BJ (cell line): ENCODE results near the gene ERBIN. TPM values are rescaled to one million over a fixed set of nuclear protein-coding genes. Genes with fewer than 3 reads are reported as not detected.
A peak's percentile ranks its signal among the peaks of the same experiment; 100 is the strongest.

Source experiments
- CTCF ChIA-PET: fragments of 350-600 bp; formaldehyde crosslinking; extraction: SDS; loops from one replicate; lab custom pipeline; 2021; ENCODE audit warnings: antibody characterized with exemption, inconsistent platforms; lab: Yijun Ruan, JAX
- POLR2A ChIA-PET: fragments of 300-600 bp; sonication (Branson Sonifier 250); formaldehyde crosslinking; extraction: SDS; loops from one replicate; lab custom pipeline; 2021; ENCODE audit warnings: antibody characterized with exemption; lab: Charles Lee
- DNase-seq: peaks from one replicate; pipeline ENCODE4 v3.0.0-alpha.2; 2011; ENCODE audit warnings: low read depth
- H3K27me3 ChIP-seq: 2 replicates; pipeline ENCODE4 v1.6.0; 2011; ENCODE audit warnings: low read length; ENCODE audit not compliant: control insufficient read depth, insufficient read depth
- H3K36me3 ChIP-seq: 2 replicates; pipeline ENCODE4 v1.5.1; 2011; ENCODE audit warnings: low read length; ENCODE audit not compliant: control insufficient read depth, insufficient read depth
- H3K4me3 ChIP-seq: 2 replicates; pipeline ENCODE4 v1.5.1; 2011; ENCODE audit warnings: low read depth, mild to moderate bottlenecking, control low read depth, low read length
- polyA plus RNA-seq: library from polyadenylated mRNA; depleted of rRNA; stranded (reverse); fragments of >200 nt; gene quantifications from 2 replicates; pipeline ENCODE4 v1.2.3, GENCODE V29; 2011
- TF ChIP-seq, protein P1 (sequence below): IDR thresholded peaks from 2 replicates; pipeline ENCODE4 v1.5.1; 2011; ENCODE audit warnings: low read depth, mild to moderate bottlenecking, control low read depth, inconsistent platforms, low read length, moderate library complexity; ENCODE audit not compliant: insufficient read depth

Gene ERBIN
- polyA plus RNA-seq, 1 experiment, result 26.0 TPM

DNA sequence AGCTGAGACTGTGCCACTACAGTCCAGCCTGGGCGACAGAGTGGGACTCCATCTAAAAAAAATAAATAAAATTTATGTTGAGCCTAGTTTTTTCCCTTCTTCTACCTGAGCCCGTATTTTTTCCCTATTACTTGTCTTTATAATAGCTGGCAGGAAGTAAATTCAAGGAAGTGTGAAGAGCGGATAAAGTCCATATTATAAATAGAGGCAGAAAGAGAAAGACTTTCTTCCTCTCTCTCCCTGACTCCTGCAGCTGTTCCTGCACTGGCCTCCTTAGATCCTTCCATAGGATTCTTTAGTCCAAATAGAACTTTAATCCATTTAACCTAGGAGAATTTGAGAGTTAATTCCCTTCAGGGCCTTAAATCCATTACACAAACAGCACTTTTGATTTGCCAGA lies 10.3 kb upstream of the ERBIN start:
- DNase-seq, result no peak
- no peaks in the 10 kb centered on the region for H3K27me3 ChIP-seq
- POLR2A ChIA-PET, result no interaction called here
- CTCF ChIA-PET, result no interaction called here
- H3K4me3 ChIP-seq, result no peak overlapping the region
- TF ChIP-seq, protein P1, sequence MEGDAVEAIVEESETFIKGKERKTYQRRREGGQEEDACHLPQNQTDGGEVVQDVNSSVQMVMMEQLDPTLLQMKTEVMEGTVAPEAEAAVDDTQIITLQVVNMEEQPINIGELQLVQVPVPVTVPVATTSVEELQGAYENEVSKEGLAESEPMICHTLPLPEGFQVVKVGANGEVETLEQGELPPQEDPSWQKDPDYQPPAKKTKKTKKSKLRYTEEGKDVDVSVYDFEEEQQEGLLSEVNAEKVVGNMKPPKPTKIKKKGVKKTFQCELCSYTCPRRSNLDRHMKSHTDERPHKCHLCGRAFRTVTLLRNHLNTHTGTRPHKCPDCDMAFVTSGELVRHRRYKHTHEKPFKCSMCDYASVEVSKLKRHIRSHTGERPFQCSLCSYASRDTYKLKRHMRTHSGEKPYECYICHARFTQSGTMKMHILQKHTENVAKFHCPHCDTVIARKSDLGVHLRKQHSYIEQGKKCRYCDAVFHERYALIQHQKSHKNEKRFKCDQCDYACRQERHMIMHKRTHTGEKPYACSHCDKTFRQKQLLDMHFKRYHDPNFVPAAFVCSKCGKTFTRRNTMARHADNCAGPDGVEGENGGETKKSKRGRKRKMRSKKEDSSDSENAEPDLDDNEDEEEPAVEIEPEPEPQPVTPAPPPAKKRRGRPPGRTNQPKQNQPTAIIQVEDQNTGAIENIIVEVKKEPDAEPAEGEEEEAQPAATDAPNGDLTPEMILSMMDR, result no peak
- H3K36me3 ChIP-seq, result no peaks in the 10 kb centered on the region

DNA sequence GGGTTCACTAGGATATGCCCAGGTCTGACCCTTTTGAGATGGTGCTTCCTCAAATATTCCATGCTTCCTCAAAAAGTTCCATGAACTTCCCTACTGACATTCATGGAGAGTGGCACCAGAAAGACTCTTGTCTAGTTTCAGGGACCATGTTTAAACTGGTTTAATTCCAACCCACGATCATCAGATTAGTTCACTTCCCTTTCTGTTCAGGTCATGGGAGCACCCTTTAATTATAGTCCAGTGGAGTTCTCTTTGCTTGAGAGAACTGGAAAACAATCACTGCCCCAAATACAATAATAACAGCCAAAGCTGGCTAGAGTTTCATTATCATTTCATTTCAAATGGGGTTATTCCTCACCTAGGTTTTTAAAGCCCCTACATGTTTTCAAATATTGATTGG lies 9.7 kb upstream of the ERBIN start:
- TF ChIP-seq, protein P1, result no peak
- CTCF ChIA-PET, result no interaction called here
- H3K36me3 ChIP-seq, result no peaks in the 10 kb centered on the region
- DNase-seq, result no peak
- H3K4me3 ChIP-seq, result no peak overlapping the region
- POLR2A ChIA-PET, result no interaction called here
- no peaks in the 10 kb centered on the region for H3K27me3 ChIP-seq

GRCh38 chr5:65919773-65920172 lies 6.6 kb upstream of the ERBIN start:
- Histone ChIP-seq H3K4me3 (no peak overlapping the region), H3K27me3 (no peaks in the 10 kb centered on the region), H3K36me3 (no peaks in the 10 kb centered on the region)
- ChIA-PET POLR2A (no interaction called here), CTCF (no interaction called here)
- no peak for DNase-seq
- TF ChIP-seq, protein P1, result no peak

- no peak for DNase-seq
- no peak overlapping the region for H3K4me3 ChIP-seq
- ChIA-PET CTCF (no interaction called here), POLR2A (no interaction called here)
- no peaks in the 10 kb centered on the region; the same call in 1 of the 2 replicates for H3K36me3 ChIP-seq
- no peaks in the 10 kb centered on the region for H3K27me3 ChIP-seq
- TF ChIP-seq, protein P1, result no peak
Observed at GRCh38 chr5:65923339-65923738, 3.0 kb upstream of the ERBIN start.

DNA sequence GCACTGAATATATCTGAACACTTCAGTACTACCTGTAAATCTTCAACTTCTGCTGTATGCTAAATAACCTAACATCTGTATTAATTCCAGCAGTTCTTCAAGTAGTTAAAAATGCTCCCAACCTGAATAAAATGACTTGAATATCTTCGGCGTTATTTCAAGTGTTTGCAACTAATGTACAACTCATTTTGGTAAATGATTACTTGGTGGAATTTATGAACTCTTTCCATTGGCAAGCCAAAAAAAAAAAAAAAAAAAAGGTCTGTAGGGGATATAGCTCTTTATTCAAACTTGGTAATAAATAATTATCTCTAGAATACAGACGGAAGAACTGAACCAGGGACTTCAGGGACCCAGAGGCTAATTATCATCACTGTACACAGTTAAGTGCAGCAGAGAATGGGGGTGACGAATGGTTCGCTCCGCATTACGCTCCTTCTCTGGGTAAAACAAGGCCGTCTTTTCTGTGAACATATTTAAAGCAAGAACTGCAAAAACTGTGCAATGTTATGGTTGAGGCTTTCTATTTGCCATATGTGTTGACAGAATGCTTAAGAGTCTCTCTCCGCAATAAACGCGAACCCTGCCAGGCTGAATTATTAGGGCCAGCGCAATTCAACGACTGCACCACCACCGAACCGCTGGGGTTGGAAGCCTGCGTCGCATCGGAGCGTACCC lies 1.9 kb upstream of the ERBIN start:
- TF ChIP-seq, protein P1, result no peak
- ChIA-PET POLR2A (no interaction called here), CTCF (interaction anchor here (0.7 to 0.8 kb wide), 2 partner anchors 9 to 97 kb away, joined by 3 read pairs; no protein-coding TSS in a partner anchor)
- H3K27me3 ChIP-seq, result no peaks in the 10 kb centered on the region
- H3K4me3 ChIP-seq, result peak overlapping the region; percentile 66
- no peak for DNase-seq
- no peaks in the 10 kb centered on the region; the same call in 1 of the 2 replicates for H3K36me3 ChIP-seq
